GM06990 (cell line): ENCODE data around the gene LINC01488.

Experiments
- DNase-seq: peaks from one replicate; pipeline ENCODE4 v3.0.0-alpha.2; 2011; ENCODE audit not compliant: insufficient read length; ENCODE audit errors: extremely low read depth
- H3K27me3 ChIP-seq: replicated peaks from 2 replicates; pipeline ENCODE4 v1.6.0; 2011; ENCODE audit warnings: low read length; ENCODE audit not compliant: control insufficient read depth, insufficient read depth
- H3K36me3 ChIP-seq: 2 replicates; pipeline ENCODE4 v1.5.1; 2011; ENCODE audit warnings: low read length; ENCODE audit not compliant: control insufficient read depth, insufficient read depth
- H3K4me3 ChIP-seq: replicated peaks from 2 replicates; pipeline ENCODE4 v1.5.1; 2011; ENCODE audit warnings: low read depth, mild to moderate bottlenecking, control low read depth, low read length
- CTCF ChIP-seq: IDR thresholded peaks from 2 replicates; pipeline ENCODE4 v1.5.1; 2011; ENCODE audit warnings: low read length, control low read depth, mild to moderate bottlenecking, inconsistent platforms; ENCODE audit not compliant: insufficient read depth, poor library complexity, severe bottlenecking

The LINC01488 gene

GRCh38 chr11:69459848-69460539, 21.5 kb upstream of the LINC01488 start:
- H3K27me3 ChIP-seq = peaks cover 4% of the 10 kb centered on the region; the same call in 1 of the 2 replicates
- H3K4me3 ChIP-seq = no peak overlapping the region
- DNase-seq = no peak
- TF ChIP-seq CTCF = no peak
- H3K36me3 ChIP-seq = no peaks in the 10 kb centered on the region

DNA sequence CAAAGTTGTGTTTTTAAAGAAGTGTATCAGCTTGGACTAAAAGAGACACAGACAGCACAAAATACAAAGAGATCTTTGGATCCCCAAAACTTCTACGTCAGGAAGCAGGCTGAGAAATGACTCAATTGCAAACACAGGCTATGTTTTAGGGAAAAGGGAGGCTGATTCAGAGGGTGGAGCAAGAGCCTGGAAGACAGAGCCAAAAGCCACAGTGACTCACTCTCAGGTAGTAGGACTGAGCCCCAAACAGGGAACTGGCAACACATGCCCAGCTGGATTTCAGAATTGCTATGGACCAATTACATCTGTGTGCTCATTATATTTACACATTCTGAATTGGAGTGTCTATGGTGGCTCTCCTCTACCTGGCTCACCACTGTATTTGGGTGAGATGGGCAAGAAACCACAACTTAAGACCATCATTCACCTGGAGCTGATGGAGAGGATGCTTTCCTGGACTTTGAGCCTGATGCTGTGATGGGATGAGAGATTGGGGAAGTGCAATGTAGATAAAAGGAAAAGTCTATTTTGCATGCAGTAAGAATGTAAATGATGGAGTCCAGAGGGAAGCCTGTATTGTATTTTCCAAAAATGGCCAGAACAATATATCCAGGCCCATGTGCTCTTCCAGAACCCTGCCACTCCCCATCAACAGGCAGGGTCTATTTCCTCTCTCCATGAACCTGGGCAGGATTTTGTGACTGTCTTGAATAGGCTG, 20.8 kb upstream of the LINC01488 start:
- no peaks in the 10 kb centered on the region for H3K36me3 ChIP-seq
- no peak for DNase-seq
- H3K4me3 ChIP-seq = no peak overlapping the region
- H3K27me3 ChIP-seq = peaks cover 4% of the 10 kb centered on the region; the same call in 1 of the 2 replicates
- no peak for TF ChIP-seq CTCF

DNA sequence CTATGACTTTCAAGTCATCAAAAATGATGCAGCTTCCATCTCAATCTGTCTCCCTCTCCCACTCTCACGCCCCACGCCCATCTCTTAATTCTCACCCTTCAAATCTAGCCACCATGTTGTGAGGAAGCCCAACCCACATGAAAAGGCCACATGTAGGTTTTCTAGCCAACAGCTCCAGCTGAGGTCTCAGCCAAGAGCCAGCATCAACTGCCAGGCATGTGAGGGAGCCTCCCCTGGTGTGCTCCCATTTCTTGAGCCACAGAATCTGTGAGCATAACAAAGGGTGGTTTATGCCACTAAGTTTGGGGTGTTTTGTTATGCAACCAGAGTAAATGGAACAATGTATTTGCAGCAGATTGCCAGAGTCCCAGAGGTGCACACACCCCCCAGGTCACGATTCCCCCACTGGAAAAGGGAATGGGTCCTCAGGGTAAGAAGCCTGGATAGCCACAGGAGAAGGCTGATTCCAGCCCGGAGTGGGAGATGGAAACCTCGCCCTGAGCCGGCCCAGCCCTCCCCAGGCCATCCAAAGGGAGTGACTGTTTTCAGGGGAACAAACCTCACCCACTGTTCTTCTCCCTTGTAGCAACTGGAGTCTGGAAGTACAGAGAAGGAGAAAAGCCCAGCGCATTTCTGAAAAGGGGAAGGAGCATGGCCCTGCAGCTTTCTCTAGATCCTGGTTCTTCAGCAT, 20.0 kb upstream of the LINC01488 start:
- Histone ChIP-seq H3K36me3 (no peaks in the 10 kb centered on the region), H3K27me3 (peaks cover 4% of the 10 kb centered on the region; the same call in 1 of the 2 replicates), H3K4me3 (no peak overlapping the region)
- no peak for TF ChIP-seq CTCF
- DNase-seq = no peak

DNA sequence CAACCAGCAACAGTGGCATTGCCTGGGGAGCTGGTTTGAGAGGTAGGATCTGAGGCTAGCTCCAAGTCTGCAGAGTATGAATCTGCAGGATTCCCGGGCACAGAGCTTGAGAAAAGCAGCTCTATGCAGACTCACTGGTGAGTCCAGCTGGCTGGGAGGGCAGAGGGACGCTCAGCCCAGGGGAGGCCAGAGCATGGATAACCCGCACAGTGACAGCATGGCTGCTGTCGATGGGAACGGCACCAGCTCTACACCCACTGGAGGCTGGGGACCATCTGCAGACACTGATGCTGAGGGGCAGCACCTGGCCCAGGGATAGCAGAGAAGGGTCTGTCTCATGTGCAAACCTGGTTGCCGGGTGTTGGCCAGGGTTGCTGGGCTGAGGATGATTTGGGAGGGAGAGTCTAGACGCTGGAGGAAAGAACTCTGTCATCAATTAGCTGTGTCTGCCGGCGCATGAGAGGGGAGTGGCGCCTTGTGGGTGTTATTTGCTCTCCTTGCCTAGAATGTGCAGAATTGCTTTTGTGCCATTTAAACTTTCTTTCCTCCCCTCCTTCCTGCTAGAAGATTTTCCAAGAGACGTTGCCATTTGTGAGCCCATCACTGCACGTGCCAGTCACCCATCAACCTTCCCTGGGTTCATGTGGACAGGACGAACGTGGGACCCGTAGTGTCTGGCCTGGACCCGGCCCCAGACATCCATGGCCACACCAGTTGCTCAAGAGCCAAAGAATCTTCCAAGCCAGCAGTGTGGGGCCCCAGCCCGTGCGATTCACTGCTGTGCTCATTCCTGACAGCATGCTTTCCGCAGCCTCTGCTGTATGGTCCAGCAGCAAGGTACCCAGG, 19.1 kb upstream of the LINC01488 start:
- no peak overlapping the region for H3K4me3 ChIP-seq
- DNase-seq = no peak
- H3K27me3 ChIP-seq = peaks cover 4% of the 10 kb centered on the region; the same call in 1 of the 2 replicates
- TF ChIP-seq CTCF = no peak
- H3K36me3 ChIP-seq = no peaks in the 10 kb centered on the region

DNA sequence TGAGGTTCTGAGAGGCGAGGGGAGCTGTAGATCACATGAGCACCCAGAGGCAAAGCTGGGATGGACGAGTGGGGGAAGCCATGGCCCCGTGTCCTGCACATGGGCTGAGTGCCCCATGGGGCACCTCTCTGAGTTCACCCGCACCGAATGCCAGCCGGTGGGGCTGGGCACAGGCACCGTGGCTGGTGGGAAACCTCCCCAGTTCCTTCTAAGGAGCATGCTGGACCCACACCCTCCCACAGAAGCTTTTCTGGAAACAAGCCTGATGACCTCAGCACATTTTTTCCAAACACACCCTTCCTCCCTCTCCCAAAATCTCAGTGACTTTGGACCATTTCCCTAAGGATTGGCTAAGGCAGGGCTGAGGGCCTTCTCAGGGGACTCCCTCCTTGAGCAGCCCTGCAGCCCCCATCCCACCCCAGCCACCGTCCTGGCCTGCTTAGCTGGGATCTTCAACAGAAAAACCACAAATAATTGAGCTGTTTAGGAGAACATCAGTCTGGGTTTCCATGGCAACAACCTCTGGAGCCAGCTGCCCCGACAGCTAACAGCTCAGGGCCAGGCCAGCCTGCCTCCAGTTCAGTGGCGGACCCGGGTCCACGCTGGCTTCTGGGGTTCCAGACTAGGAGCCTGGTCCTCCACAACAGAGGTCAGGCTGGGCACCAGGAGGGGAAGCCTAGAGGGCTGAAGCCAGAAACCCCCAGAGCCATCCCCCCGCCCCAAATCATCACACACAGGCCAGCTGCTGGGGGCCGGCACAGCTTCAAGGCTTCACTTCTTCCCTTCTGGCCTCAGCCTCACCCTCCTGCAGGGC, 18.1 kb upstream of the LINC01488 start:
- H3K27me3 ChIP-seq = peaks cover 4% of the 10 kb centered on the region; the same call in 1 of the 2 replicates
- no peak for TF ChIP-seq CTCF
- no peak for DNase-seq
- no peaks in the 10 kb centered on the region for H3K36me3 ChIP-seq
- no peak overlapping the region for H3K4me3 ChIP-seq
